ENCODE results near the gene ACBD5.
A peak's percentile ranks its signal among the peaks of the same experiment; 100 is the strongest.

ACBD5 gene

GRCh38 chr10:27223964-27224363, 16.6 kb downstream of the ACBD5 start:
- H3K4me3 ChIP-seq (ENCODE audit: low read depth, low read length): no peak overlapping the region
- TF ChIP-seq CTCF (IDR thresholded peaks at IDR 0.05; ENCODE audit: low read depth, low read length, missing control alignments): peak; percentile 58
- DNase-seq (ENCODE audit: low read depth): no peak
- in situ Hi-C loops (cut with HindIII; ENCODE audit: low sequenced_read_pairs): no loop called here

- H3K4me3 ChIP-seq (ENCODE audit: low read depth, low read length): no peak overlapping the region
- no peak for TF ChIP-seq CTCF (IDR thresholded peaks at IDR 0.05; ENCODE audit: low read depth, low read length, missing control alignments)
- no peak for DNase-seq (ENCODE audit: low read depth)
- in situ Hi-C loops (cut with HindIII; ENCODE audit: low sequenced_read_pairs): loop anchor here (10.0 kb wide), 1 partner anchor 93 kb away; no protein-coding TSS in a partner anchor
Measured at GRCh38 chr10:27207350-27207749, 33.2 kb downstream of the ACBD5 start.

- no peak for TF ChIP-seq CTCF (IDR thresholded peaks at IDR 0.05; ENCODE audit: low read depth, low read length, missing control alignments)
- no peak overlapping the region for H3K4me3 ChIP-seq (ENCODE audit: low read depth, low read length)
- in situ Hi-C loops (cut with HindIII; ENCODE audit: low sequenced_read_pairs): loop anchor here (10.0 kb wide), 1 partner anchor 89 kb away; no protein-coding TSS in a partner anchor
- DNase-seq (ENCODE audit: low read depth): no peak
Measured at GRCh38 chr10:27203806-27204205, 36.8 kb downstream of the ACBD5 start.

- no peak overlapping the region for H3K4me3 ChIP-seq (ENCODE audit: low read depth, low read length)
- no peak for TF ChIP-seq CTCF (IDR thresholded peaks at IDR 0.05; ENCODE audit: low read depth, low read length, missing control alignments)
- DNase-seq (ENCODE audit: low read depth): no peak
- in situ Hi-C loops (cut with HindIII; ENCODE audit: low sequenced_read_pairs): no loop called here
Measured at GRCh38 chr10:27197980-27198620, 42.5 kb downstream of the ACBD5 start.

GRCh38 chr10:27192284-27192683, 48.3 kb downstream of the ACBD5 start:
- DNase-seq (ENCODE audit: low read depth): peak; percentile 84
- in situ Hi-C loops (cut with HindIII; ENCODE audit: low sequenced_read_pairs): no loop called here
- TF ChIP-seq CTCF (IDR thresholded peaks at IDR 0.05; ENCODE audit: low read depth, low read length, missing control alignments): no peak
- H3K4me3 ChIP-seq (ENCODE audit: low read depth, low read length): no peak overlapping the region

GRCh38 chr10:27190508-27190907, 50.1 kb downstream of the ACBD5 start:
- DNase-seq (ENCODE audit: low read depth): no peak
- in situ Hi-C loops (cut with HindIII; ENCODE audit: low sequenced_read_pairs): no loop called here
- no peak for TF ChIP-seq CTCF (IDR thresholded peaks at IDR 0.05; ENCODE audit: low read depth, low read length, missing control alignments)
- H3K4me3 ChIP-seq (ENCODE audit: low read depth, low read length): no peak overlapping the region
